HEK293 (cell line): ENCODE data around the gene ACTR8.

Experiments
- REPIN1 ChIP-seq: fragments of 450-650 bp; formaldehyde crosslinking; IDR thresholded peaks from 2 replicates; pipeline ENCODE4 v1.5.1; 2017; ENCODE audit warnings: missing biosample characterization, missing genetic modification characterization, low read depth
- YY1 ChIP-seq: fragments of 450-650 bp; formaldehyde crosslinking; IDR thresholded peaks from 2 replicates; pipeline ENCODE4 v1.5.1; 2018; ENCODE audit warnings: missing biosample characterization, missing genetic modification characterization
- YY2 ChIP-seq: fragments of 450-650 bp; formaldehyde crosslinking; IDR thresholded peaks from 2 replicates; pipeline ENCODE4 v1.5.1; 2016; ENCODE audit warnings: missing biosample characterization, missing genetic modification characterization
- ZBTB1 ChIP-seq: fragments of 450-650 bp; formaldehyde crosslinking; IDR thresholded peaks from 2 replicates; pipeline ENCODE4 v1.5.1; 2016; ENCODE audit warnings: missing biosample characterization, missing genetic modification characterization
- ZBTB48 ChIP-seq: fragments of 450-650 bp; formaldehyde crosslinking; IDR thresholded peaks from 2 replicates; pipeline ENCODE4 v1.5.1; 2016; ENCODE audit warnings: missing biosample characterization, missing genetic modification characterization
- ZNF239 ChIP-seq: fragments of 450-650 bp; formaldehyde crosslinking; IDR thresholded peaks from 2 replicates; pipeline ENCODE4 v1.5.1; 2016; ENCODE audit warnings: missing biosample characterization, missing genetic modification characterization
- ZNF302 ChIP-seq: fragments of 450-650 bp; formaldehyde crosslinking; IDR thresholded peaks from 2 replicates; pipeline ENCODE4 v1.5.1; 2016; ENCODE audit warnings: missing biosample characterization, missing genetic modification characterization, low read depth
- ZNF549 ChIP-seq: fragments of 450-650 bp; IDR thresholded peaks from 2 replicates; pipeline ENCODE4 v1.5.1; 2018; ENCODE audit warnings: missing biosample characterization, missing genetic modification characterization, mild to moderate bottlenecking, inconsistent platforms, moderate library complexity
- ZNF76 ChIP-seq: fragments of 450-650 bp; formaldehyde crosslinking; IDR thresholded peaks from 2 replicates; pipeline ENCODE4; 2016; ENCODE audit warnings: low read depth, missing biosample characterization, missing genetic modification characterization, borderline replicate concordance
- ZNF777 ChIP-seq: fragments of 450-650 bp; formaldehyde crosslinking; IDR thresholded peaks from 2 replicates; pipeline ENCODE4 v1.5.1; 2017; ENCODE audit warnings: missing biosample characterization, missing genetic modification characterization, borderline replicate concordance
- ZNF785 ChIP-seq: fragments of 450-650 bp; formaldehyde crosslinking; IDR thresholded peaks from 2 replicates; pipeline ENCODE4 v1.5.1; 2016; ENCODE audit warnings: missing biosample characterization, missing genetic modification characterization
- TF ChIP-seq, protein P1 (sequence below): fragments of 450-650 bp; formaldehyde crosslinking; IDR thresholded peaks from 2 replicates; pipeline ENCODE4 v1.5.1; 2016; ENCODE audit warnings: missing biosample characterization, missing genetic modification characterization

- no peak for TF ChIP-seq ZNF302
- TF ChIP-seq ZNF549 (tag by site-specific recombination): no peak
- TF ChIP-seq, protein P1, sequence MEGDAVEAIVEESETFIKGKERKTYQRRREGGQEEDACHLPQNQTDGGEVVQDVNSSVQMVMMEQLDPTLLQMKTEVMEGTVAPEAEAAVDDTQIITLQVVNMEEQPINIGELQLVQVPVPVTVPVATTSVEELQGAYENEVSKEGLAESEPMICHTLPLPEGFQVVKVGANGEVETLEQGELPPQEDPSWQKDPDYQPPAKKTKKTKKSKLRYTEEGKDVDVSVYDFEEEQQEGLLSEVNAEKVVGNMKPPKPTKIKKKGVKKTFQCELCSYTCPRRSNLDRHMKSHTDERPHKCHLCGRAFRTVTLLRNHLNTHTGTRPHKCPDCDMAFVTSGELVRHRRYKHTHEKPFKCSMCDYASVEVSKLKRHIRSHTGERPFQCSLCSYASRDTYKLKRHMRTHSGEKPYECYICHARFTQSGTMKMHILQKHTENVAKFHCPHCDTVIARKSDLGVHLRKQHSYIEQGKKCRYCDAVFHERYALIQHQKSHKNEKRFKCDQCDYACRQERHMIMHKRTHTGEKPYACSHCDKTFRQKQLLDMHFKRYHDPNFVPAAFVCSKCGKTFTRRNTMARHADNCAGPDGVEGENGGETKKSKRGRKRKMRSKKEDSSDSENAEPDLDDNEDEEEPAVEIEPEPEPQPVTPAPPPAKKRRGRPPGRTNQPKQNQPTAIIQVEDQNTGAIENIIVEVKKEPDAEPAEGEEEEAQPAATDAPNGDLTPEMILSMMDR (tag by site-specific recombination): no peak
- TF ChIP-seq ZBTB1 (tag by site-specific recombination): no peak
- TF ChIP-seq ZNF785: no peak
- TF ChIP-seq REPIN1 (tag by site-specific recombination): no peak
- TF ChIP-seq ZNF777: no peak
- no peak for TF ChIP-seq YY1 (tag by site-specific recombination)
- no peak for TF ChIP-seq ZNF239 (tag by site-specific recombination)
- TF ChIP-seq ZBTB48 (tag by site-specific recombination): no peak
- TF ChIP-seq YY2: no peak
- TF ChIP-seq ZNF76: no peak
Observed at GRCh38 chr3:53822331-53822741, 59.6 kb downstream of the ACTR8 start.
